GM21576 (cell line): ENCODE measurements around the gene DOCK3.
"Not testable (repeated sequence)": the region's sequence is repeated elsewhere in the genome, so short reads cannot be mapped to it uniquely, and the experiment has no call there.

Experiments
- ATAC-seq: cut with Tn5 transposase; IDR thresholded peaks from one replicate; pipeline ENCODE4 v1.9.1; 2021; ENCODE audit warnings: mild to moderate bottlenecking, moderate library complexity; ENCODE audit not compliant: unreplicated experiment

DOCK3 gene

GRCh38 chr3:51190199-51190598 is 515.5 kb downstream of the DOCK3 start:
- no peak for ATAC-seq

DNA sequence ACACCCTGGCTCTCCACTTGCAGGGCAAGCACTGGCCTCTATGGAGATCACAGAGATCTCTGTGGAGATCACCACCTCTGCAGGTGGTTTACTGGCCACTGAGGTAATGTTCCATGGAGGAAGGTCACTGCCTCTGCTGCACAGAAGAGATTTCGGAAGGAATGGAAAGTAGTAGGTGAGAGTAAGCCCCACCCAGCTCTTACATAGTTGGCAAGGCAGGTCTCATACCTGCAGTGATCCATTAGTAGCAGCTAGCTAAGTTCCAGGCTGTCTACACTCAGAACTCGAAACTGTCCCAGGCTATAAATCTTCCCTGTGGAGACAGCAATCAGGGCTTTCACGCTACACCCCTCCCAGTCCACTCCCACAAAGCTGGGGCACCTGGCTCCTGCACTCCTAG is 516.1 kb downstream of the DOCK3 start:
- ATAC-seq = no peak

DNA sequence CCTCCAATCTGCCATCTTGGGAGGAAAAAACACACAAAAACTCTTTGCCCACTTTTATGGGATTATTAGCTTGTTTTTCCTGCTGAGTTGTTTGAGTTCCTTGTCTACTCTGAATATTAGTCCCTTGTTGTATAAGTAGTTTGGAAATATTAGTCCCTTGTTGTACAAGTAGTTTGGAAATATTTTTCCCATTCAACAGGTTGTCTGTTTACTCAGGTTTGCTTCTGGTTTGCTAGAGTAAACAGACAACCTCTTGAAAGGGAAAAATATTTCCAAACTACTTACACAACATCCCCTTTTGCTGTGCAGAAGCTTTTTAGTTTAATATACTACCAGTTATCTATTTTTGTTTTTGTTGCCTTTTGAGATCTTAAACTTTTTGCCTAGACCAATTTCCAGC is 517.0 kb downstream of the DOCK3 start:
- ATAC-seq = no peak

- ATAC-seq = no peak
Measured at GRCh38 chr3:51198477-51198876, 523.8 kb downstream of the DOCK3 start.

GRCh38 chr3:51199296-51199695 is 524.6 kb downstream of the DOCK3 start:
- not testable (repeated sequence) for ATAC-seq

DNA sequence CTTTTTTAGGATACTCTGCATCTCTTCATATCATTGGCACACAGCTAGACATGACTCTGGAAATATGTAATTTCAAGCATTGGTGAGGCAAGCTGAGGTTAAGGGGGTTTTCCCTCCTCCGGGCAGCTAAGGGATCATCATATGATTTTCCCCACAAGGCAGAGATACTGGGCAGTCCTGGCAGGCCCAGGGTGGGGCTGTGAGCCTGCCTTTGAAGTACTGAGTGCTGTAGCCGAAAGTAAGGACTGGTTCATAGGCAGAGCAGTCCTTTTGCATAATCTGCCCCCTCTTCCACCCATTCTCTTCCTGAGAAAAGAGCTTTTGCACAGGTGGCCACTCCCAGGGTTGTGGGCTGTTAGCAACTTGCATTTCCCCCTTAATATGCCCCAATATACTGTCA is 541.6 kb downstream of the DOCK3 start:
- ATAC-seq = no peak

DNA sequence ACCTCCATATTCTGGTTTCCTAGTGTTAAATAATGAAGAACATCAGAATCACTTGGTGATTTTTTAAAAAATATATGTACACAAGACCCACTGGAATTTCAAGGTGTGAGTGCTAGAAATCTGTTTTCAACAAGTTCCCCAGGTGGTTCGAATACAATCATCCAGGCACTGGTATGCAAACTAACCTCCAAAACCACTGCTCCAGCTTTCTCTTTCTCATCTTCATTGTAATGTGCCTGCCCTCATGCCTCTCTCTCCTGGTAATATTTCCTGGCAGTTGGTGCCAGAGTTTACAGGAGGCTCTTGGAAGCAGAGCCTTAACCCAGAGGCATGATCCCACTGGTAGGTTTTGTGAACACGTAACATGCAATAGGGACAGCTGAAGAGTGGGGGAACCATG is 547.2 kb downstream of the DOCK3 start:
- no peak for ATAC-seq

DNA sequence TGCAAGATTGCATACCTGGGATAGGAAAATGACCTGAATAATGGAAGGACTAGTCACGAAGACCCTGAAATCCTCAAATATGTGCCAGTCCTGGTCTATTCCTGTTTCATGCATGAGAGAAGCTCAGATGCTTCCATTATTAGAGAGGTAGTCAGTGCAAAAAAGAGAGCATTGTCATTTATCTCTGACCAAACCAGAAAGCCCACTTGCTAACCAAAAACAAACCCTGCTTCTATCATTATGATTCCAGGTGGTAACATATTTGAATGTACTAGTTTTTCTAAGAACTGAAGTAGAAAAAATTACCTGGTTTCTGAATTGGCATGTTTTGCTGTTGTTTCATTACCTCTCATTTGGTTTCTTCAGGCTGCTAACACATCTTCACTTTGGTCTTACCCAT is 549.6 kb downstream of the DOCK3 start:
- no peak for ATAC-seq

GRCh38 chr3:51224843-51225242 is 550.1 kb downstream of the DOCK3 start:
- ATAC-seq = no peak

- no peak for ATAC-seq
Measured at GRCh38 chr3:51242939-51243338, 568.2 kb downstream of the DOCK3 start.

DNA sequence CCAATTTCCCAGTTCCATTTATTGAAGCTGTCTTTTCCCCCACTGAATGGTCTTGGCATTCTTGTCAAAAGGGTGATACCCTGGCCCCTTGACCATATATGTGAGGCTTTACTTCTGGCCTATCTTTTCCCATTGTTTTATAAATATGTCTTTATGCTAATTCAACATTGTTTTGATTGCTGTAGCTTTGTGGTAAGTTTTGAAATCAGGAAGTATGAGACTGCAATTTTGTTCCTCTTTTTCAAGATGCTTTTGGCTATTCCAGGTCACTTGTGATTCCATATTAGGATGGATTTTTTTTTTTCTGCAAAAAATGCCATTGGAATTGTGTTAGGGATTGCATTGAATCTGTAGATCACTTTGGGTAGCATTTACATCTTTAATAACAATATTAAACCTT is 569.2 kb downstream of the DOCK3 start:
- no peak for ATAC-seq

DNA sequence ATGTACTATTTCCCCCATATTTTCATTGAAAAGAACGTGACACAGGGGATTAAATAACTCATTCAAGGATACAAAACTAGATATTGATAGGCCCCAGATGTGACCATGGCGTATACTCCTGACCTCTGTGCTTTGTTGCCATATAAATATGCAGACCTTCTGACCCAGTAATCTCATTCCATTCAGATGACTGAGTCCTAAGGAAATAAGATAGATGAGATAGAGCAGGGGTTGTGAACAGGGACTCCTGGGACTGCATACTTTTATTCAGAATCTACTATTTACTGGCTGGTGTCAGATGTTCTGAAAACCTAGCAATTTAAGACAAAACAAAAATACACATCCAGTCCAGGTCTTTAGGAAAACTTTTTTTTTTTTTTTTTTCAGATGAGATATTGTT is 571.1 kb downstream of the DOCK3 start:
- ATAC-seq = no peak

- ATAC-seq = no peak
Measured at GRCh38 chr3:51257870-51258269, 583.1 kb downstream of the DOCK3 start.

- ATAC-seq = not testable (repeated sequence)
Measured at GRCh38 chr3:51264166-51264565, 589.4 kb downstream of the DOCK3 start.

GRCh38 chr3:51268132-51268531 is 593.4 kb downstream of the DOCK3 start:
- no peak for ATAC-seq

DNA sequence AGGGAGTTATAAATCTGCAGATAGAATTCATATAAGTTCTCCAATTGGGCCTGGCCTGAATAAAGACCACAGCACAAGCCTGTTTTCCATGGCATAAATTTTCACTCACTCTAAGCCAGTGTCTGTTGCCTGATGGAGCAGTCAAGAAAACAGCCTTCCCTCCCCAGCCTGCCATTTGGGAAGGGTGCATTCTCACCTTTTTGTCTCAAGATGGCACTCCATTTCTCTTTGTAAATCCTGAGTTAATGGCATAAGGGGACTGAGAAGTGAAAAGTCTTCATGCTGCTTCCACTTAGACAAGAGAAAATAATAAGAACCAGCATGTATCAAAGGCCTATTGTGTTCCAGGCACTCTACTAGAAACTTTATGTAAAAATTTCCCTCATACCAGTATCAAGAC is 594.7 kb downstream of the DOCK3 start:
- ATAC-seq = no peak

DNA sequence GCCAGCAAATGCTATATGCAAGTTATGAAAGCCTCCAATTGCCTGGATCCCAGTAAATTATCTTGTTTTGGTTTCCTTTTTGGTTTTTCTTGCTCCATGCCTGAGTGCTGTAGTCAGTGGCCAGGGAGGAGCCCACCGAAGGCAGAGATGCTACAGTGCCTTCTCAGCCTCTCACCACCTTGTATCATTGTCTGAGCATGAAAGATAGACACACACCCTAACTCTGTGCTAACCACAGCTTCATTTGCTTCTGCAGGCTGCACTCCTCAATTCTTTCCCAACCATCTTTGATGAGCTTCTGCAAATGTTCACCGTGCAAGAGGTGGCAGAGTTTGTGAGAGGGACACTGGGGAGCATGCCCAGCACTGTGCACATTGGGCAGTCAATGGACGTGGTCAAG is 595.8 kb downstream of the DOCK3 start:
- ATAC-seq = no peak

DNA sequence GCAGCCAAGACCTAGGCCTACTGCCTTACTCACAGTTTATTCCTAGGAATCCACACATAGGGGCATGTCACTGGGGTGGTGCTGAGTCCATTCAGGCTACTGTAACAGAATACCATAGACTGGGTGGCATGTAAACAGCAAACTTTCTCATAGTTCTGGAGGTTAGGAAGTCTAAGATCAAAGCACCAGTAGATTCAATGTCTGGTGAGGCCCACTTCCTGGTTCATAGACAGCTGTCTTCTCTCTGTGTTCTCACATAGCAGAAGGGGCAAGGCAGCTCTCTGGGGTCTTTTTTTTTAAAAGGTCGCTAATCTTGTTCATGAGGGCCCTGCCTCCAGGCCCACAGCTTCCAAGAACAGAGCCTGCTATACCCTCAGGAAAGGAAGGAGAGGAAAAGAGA is 596.4 kb downstream of the DOCK3 start:
- ATAC-seq = no peak

DNA sequence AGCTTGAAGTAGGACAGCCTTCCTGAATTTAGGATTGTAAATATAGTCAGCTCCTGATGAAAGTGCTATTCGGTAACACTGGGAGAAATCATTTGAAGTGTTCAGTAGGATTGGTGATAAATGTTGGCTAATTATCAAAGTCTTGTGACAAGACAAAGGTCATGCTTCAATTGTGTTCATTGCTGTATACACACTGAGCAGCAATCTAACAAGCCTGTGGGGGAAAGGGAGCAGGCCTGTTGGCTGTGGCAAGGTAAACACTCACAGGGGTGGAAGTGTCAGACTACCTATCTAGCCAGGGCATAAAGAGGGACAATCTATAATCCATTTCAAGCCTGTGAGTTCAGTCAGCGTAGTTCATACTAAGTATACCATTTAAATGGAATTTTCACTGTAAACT is 599.3 kb downstream of the DOCK3 start:
- ATAC-seq = no peak

GRCh38 chr3:51275111-51275805 is 600.5 kb downstream of the DOCK3 start:
- no peak for ATAC-seq

DNA sequence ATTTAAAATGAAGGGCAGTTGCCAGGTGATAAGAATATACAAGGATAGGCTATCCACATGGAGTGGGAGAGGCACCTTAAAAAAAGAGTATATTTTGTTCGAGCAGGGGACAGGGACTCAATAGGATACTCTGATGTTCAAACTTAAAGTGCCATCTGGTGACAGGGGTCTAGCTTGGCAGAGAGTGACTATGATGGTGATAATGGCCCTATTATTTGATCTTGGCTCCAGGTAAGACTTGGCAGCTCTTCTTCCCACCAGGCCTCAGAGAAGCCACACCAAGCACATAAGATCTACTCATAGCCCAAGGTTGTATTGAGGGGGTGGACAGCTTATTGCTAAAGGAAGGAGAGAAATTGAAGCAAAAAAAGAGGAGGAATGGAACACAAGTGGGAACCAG is 601.3 kb downstream of the DOCK3 start:
- no peak for ATAC-seq

- ATAC-seq = no peak
Measured at GRCh38 chr3:51279448-51279847, 604.7 kb downstream of the DOCK3 start.

DNA sequence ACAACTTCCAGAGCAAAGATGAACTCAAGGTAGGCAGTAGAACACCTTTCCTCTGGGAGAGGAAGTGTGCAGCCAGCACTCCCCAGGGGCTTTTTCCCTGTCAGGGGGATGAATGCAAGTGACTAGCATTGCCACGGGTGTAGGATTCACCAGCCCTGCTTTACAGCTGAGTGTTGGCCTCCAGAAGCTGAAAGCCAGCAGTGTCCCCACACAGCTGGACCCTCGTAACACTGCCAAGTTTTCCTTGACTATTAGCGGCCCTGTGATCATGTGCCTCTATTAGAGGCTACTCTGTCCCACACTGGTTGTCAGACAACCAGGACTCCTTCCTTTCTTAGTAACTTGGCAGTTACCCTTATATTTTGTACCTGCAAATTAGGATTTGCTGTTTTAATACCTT is 605.4 kb downstream of the DOCK3 start:
- ATAC-seq = no peak
